ENCODE measurements around the gene PALD1.

- TF ChIP-seq CTCF (IDR thresholded peaks at IDR 0.05) (no peak), POLR2A (IDR thresholded peaks at IDR 0.05) (no peak)
Measured at GRCh38 chr10:70575486-70575873, 96.9 kb downstream of the PALD1 start.

Data from right lobe of liver (tissue), 4 donors.